HUES64 (cell line): ENCODE data around the gene CAPN5.

Experiments used
- H3K27ac ChIP-seq: 2 replicates; pipeline ENCODE4 v1.7.0; 2013; ENCODE audit warnings: low read depth, low read length, inconsistent platforms
- H3K27me3 ChIP-seq: 2 replicates; pipeline ENCODE4 v1.6.1; 2013; ENCODE audit warnings: mild to moderate bottlenecking, low read length; ENCODE audit not compliant: insufficient read depth
- H3K36me3 ChIP-seq: 2 replicates; pipeline ENCODE4 v1.6.1; 2013; ENCODE audit warnings: mild to moderate bottlenecking, low read length; ENCODE audit not compliant: insufficient read depth
- H3K4me1 ChIP-seq: 2 replicates; pipeline ENCODE4 v1.6.1; 2013; ENCODE audit warnings: mild to moderate bottlenecking, low read length, moderate library complexity; ENCODE audit not compliant: insufficient read depth
- H3K4me3 ChIP-seq: 2 replicates; pipeline ENCODE4 v1.5.1; 2013; ENCODE audit warnings: mild to moderate bottlenecking, low read length, moderate library complexity
- H3K9ac ChIP-seq: 2 replicates; pipeline ENCODE4 v1.6.1; 2013; ENCODE audit warnings: mild to moderate bottlenecking, low read depth, low read length
- H3K9me3 ChIP-seq: 2 replicates; pipeline ENCODE4 v1.6.1; 2013; ENCODE audit warnings: low read depth, low read length; ENCODE audit not compliant: insufficient read depth
- WGBS: fragments of 150-250, 120-280 bp; methylation state at CpG from one replicate; pipeline ENCODE4 v1.1.7; 2013; ENCODE audit warnings: missing lambda C conversion rate; 5-methylcytosine and 5-hydroxymethylcytosine counted together

CAPN5 gene

GRCh38 chr11:77123591-77123990 lies 56.8 kb downstream of the CAPN5 start:
- Histone ChIP-seq H3K4me1 (no peaks in the 10 kb centered on the region), H3K9me3 (no peaks in the 10 kb centered on the region), H3K4me3 (no peak overlapping the region), H3K27me3 (no peaks in the 10 kb centered on the region), H3K27ac (no peak overlapping the region), H3K36me3 (peaks cover 5% of the 10 kb centered on the region), H3K9ac (no peak overlapping the region)
- 94% methylated on average over 8 of the region's 8 CpGs for WGBS

GRCh38 chr11:77124041-77124440 lies 57.3 kb downstream of the CAPN5 start:
- Histone ChIP-seq H3K9me3 (no peaks in the 10 kb centered on the region), H3K9ac (no peak overlapping the region), H3K4me3 (no peak overlapping the region), H3K4me1 (no peaks in the 10 kb centered on the region), H3K27ac (no peak overlapping the region), H3K36me3 (peaks cover 5% of the 10 kb centered on the region), H3K27me3 (no peaks in the 10 kb centered on the region)
- 93% methylated on average over 8 of the region's 8 CpGs for WGBS

- Histone ChIP-seq H3K27ac (no peak overlapping the region), H3K4me3 (no peak overlapping the region), H3K9me3 (no peaks in the 10 kb centered on the region), H3K9ac (no peak overlapping the region), H3K27me3 (no peaks in the 10 kb centered on the region), H3K36me3 (peaks cover 5% of the 10 kb centered on the region), H3K4me1 (no peaks in the 10 kb centered on the region)
- WGBS: 95% methylated on average over 6 of the region's 6 CpGs
Observed at GRCh38 chr11:77124488-77124887, 57.7 kb downstream of the CAPN5 start.

DNA sequence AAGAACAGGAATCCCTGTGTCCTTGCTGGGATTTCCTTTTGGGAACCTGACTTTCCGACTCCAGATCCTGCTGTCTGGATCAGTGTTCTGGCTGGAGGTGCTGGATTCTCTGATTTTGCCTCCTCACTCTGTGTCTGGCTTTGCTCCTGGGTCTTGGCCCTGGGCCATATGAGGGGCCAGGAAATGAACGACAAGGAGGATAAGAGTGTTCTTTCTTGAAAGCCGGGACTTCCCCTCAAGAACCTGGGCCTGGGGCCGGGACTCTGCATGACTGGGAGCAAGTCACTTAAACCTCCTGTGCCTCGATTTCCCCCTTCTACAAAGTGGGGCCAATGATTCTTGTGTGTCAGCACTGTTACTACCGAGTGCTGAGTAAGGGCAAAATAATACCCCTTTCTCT lies 58.4 kb downstream of the CAPN5 start:
- Histone ChIP-seq H3K36me3 (peaks cover 5% of the 10 kb centered on the region), H3K27ac (no peak overlapping the region), H3K4me3 (no peak overlapping the region), H3K4me1 (no peaks in the 10 kb centered on the region), H3K27me3 (no peaks in the 10 kb centered on the region), H3K9ac (no peak overlapping the region), H3K9me3 (no peaks in the 10 kb centered on the region)
- 93% methylated on average over 6 of the region's 6 CpGs for WGBS

GRCh38 chr11:77125695-77126094 lies 58.9 kb downstream of the CAPN5 start:
- Histone ChIP-seq H3K9me3 (no peaks in the 10 kb centered on the region), H3K9ac (no peak overlapping the region), H3K27ac (no peak overlapping the region), H3K4me1 (no peaks in the 10 kb centered on the region), H3K36me3 (peaks cover 4% of the 10 kb centered on the region), H3K4me3 (no peak overlapping the region), H3K27me3 (no peaks in the 10 kb centered on the region)
- WGBS: 91% methylated on average over 4 of the region's 4 CpGs

DNA sequence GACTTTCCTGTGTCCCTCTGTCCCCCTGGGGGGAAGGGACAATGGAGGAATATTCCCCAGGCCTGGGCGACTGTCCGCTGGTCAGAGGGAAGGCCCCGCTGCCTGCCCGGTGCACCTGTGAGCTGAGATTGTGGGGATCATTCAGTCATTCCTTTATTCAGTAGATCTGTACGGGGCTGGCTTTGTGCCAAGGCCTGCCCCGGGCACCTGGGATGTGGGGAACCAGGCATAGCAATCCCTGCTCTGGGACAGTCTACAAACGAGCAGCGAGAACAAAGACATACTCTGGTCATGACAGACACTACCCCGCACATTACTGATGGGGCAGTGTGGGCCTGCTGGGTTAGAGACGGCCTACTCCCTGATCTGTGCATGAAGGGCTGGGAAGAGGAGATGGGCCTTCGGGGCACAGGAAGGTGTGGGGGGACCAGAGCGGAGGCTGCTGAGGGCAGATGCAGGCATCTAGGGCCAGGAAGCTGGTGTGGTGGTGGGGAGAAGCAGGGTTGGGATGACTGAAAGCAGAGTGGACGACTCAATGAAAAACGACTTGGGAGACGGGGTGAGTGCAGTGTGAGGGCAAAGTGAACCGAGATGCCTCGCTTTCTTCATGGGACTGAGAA lies 59.5 kb downstream of the CAPN5 start:
- WGBS: 86% methylated on average over 17 of the region's 17 CpGs
- Histone ChIP-seq H3K27me3 (no peaks in the 10 kb centered on the region), H3K36me3 (no peaks in the 10 kb centered on the region; the same call in 1 of the 2 replicates), H3K9me3 (no peaks in the 10 kb centered on the region), H3K4me3 (peak overlapping the region; percentile 51; the same call in 1 of the 2 replicates), H3K27ac (no peak overlapping the region), H3K4me1 (no peaks in the 10 kb centered on the region), H3K9ac (no peak overlapping the region)

GRCh38 chr11:77126861-77127234 lies 60.1 kb downstream of the CAPN5 start:
- 18% methylated on average over 10 of the region's 10 CpGs for WGBS
- Histone ChIP-seq H3K27me3 (no peaks in the 10 kb centered on the region), H3K9ac (no peak overlapping the region), H3K36me3 (no peaks in the 10 kb centered on the region), H3K4me1 (no peaks in the 10 kb centered on the region), H3K9me3 (no peaks in the 10 kb centered on the region), H3K4me3 (peak overlapping the region; percentile 51), H3K27ac (no peak overlapping the region)

- 2% methylated on average over 27 of the region's 27 CpGs for WGBS
Observed at GRCh38 chr11:77127235-77127911, 60.6 kb downstream of the CAPN5 start.

DNA sequence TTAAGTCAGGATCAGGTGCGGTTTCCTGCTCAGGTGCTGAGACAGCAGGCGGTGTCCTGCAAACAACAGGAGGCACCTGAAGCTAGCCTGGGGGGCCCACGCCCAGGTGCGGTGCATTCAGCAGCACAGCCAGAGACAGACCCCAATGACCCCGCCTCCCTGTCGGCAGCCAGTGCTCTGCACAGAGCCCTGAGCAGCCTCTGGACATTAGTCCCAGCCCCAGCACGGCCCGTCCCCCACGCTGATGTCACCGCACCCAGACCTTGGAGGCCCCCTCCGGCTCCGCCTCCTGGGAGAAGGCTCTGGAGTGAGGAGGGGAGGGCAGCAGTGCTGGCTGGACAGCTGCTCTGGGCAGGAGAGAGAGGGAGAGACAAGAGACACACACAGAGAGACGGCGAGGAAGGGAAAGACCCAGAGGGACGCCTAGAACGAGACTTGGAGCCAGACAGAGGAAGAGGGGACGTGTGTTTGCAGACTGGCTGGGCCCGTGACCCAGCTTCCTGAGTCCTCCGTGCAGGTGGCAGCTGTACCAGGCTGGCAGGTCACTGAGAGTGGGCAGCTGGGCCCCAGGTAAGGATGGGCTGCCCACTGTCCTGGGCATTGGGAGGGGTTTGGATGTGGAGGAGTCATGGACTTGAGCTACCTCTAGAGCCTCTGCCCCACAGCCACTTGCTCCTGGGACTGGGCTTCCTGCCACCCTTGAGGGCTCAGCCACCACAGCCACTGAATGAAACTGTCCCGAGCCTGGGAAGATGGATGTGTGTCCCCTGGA lies 61.3 kb downstream of the CAPN5 start, which contains the start of gene MYO7A:
TSS of gene MYO7A (plus strand) at position 327 of the 772 bp plus-strand sequence. CDS start 2,389 bp downstream, outside the sequence.
- Histone ChIP-seq H3K9me3 (no peaks in the 10 kb centered on the region), H3K27ac (no peak within 1 kb of the TSS), H3K9ac (no peak within 1 kb of the TSS), H3K36me3 (no peaks in the 10 kb centered on the region), H3K4me1 (no peaks in the 10 kb centered on the region), H3K4me3 (peak within 1 kb of the TSS; percentile 51), H3K27me3 (no peaks in the 10 kb centered on the region)
- WGBS: 38% methylated on average over 20 of the region's 20 CpGs

More at GRCh38 chr11:77127235-77127911, 60.6 kb downstream of the CAPN5 start:
- Histone ChIP-seq H3K27me3 (no peaks in the 10 kb centered on the region), H3K36me3 (no peaks in the 10 kb centered on the region), H3K9ac (no peak overlapping the region), H3K27ac (no peak overlapping the region), H3K9me3 (no peaks in the 10 kb centered on the region), H3K4me1 (no peaks in the 10 kb centered on the region), H3K4me3 (peak overlapping the region; percentile 51)

DNA sequence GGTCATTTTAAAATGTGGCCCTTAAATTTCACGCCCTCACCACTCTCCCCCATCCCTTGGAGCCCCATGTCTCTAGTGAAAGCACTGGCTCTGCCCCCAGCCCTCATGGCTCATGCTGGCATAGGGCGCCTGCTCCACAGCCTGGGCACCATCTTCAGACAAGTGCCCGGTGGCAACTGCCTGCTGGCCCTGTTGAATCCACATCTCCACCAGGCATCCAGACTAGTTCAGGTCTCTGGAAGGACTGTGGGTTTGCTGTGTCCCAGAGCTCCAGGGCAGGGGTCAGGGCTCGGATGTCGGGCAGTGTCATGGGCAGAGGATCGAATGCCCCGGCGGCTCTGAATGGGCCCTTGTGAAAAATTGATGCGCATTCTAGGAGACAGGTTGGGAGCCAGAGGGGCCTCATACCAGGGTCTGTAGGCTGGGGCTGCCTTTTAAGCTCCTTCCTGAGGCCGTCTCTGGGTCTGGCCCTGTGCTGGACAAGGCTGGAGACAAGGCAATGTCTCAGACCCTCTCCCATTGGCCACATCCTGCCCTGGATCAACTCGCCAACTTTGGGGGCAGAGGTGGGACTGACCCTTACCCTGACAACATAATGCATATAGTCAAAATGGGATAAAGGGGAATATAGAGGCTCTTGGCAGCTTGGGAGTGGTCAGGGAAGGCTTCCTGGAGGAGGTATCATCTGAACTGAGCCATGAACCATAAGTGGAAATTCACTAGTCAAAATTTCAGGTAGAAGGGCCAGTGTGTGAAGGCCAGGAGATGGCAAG lies 62.5 kb downstream of the CAPN5 start:
- no peaks in the 10 kb centered on the region for H3K9me3 ChIP-seq
- no peak overlapping the region for H3K4me3 ChIP-seq
- H3K36me3 ChIP-seq: no peaks in the 10 kb centered on the region
- H3K4me1 ChIP-seq: no peaks in the 10 kb centered on the region
- H3K27ac ChIP-seq: no peak overlapping the region
- H3K9ac ChIP-seq: no peak overlapping the region
- 90% methylated on average over 11 of the region's 11 CpGs for WGBS
- H3K27me3 ChIP-seq: no peaks in the 10 kb centered on the region
